Stimulated activated CD8-positive, alpha-beta memory T cell treated with anti-CD3 and anti-CD28 coated beads, Interleukin-12 subunit alpha, Interleukin-12 subunit beta, amount 100 ng/mL, for 24 hours (primary cell): Measurements from ENCODE around the gene PRR30.
"Not testable (repeated sequence)": the region's sequence is repeated elsewhere in the genome, so short reads cannot be mapped to it uniquely, and the experiment has no call there.

Source experiments
- DNase-seq: peaks from one replicate; pipeline ENCODE4 v3.0.0-alpha.2; 2020; ENCODE audit errors: extremely low read depth

The PRR30 gene

GRCh38 chr2:27139310-27139709, at the start of gene PRR30:
Gene PRR30, minus strand, starts transcription at chr2:27139410. Its CDS starts 1,081 bp downstream, at chr2:27138329.
- no peak for DNase-seq

GRCh38 chr2:27186613-27187345, 47.6 kb upstream of the PRR30 start:
- DNase-seq = no peak

- no peak for DNase-seq
Observed at GRCh38 chr2:27185331-27186026, 46.3 kb upstream of the PRR30 start.

- DNase-seq = no peak
Observed at GRCh38 chr2:27184115-27184514, 44.9 kb upstream of the PRR30 start.

- no peak for DNase-seq
Observed at GRCh38 chr2:27182346-27182745, 43.1 kb upstream of the PRR30 start.

- DNase-seq = no peak
Observed at GRCh38 chr2:27179344-27180000, 40.3 kb upstream of the PRR30 start.

GRCh38 chr2:27178469-27178868, 39.3 kb upstream of the PRR30 start:
- no peak for DNase-seq

- no peak for DNase-seq
Observed at GRCh38 chr2:27177441-27178351, 38.5 kb upstream of the PRR30 start.

- not testable (repeated sequence) for DNase-seq
Observed at GRCh38 chr2:27175781-27176180, 36.6 kb upstream of the PRR30 start.

- DNase-seq = no peak
Observed at GRCh38 chr2:27175330-27175729, 36.1 kb upstream of the PRR30 start.

GRCh38 chr2:27174638-27175037, 35.4 kb upstream of the PRR30 start:
- no peak for DNase-seq

- DNase-seq = no peak
Observed at GRCh38 chr2:27171351-27171848, 32.2 kb upstream of the PRR30 start.

GRCh38 chr2:27170581-27171337, 31.5 kb upstream of the PRR30 start:
- DNase-seq = no peak

GRCh38 chr2:27164960-27165763, 26.0 kb upstream of the PRR30 start:
- no peak for DNase-seq

- DNase-seq = no peak
Observed at GRCh38 chr2:27162151-27163121, 23.2 kb upstream of the PRR30 start.

GRCh38 chr2:27160191-27160590, 21.0 kb upstream of the PRR30 start:
- DNase-seq = no peak

GRCh38 chr2:27159271-27159670, 20.1 kb upstream of the PRR30 start:
- no peak for DNase-seq

GRCh38 chr2:27158468-27158867, 19.3 kb upstream of the PRR30 start:
- DNase-seq = no peak

GRCh38 chr2:27155069-27155520, 15.9 kb upstream of the PRR30 start:
- no peak for DNase-seq
